CD14-positive monocyte (primary cell): Measurements from ENCODE around the gene CNTNAP5. TPM values are rescaled to one million over a fixed set of nuclear protein-coding genes. Genes with fewer than 3 reads are reported as not detected.

Source experiments
- DNase-seq, 3 donors: peaks; one replicate each; pipeline ENCODE4 v3.0.0-alpha.2; 2011 to 2022
- H2AFZ ChIP-seq: 2 replicates; pipeline ENCODE4 v1.6.0; 2012; ENCODE audit warnings: mild to moderate bottlenecking, low read depth, low read length, inconsistent platforms; ENCODE audit not compliant: insufficient read depth, poor library complexity, severe bottlenecking
- H3K27ac ChIP-seq, 2 donors: 1 replicate in 1 of 2; 2 replicates in 1 of 2; pipeline ENCODE4 v1.5.1; 2012 to 2013; ENCODE audit warnings: low read length in 2 of 2, control low read depth in 1 of 2, inconsistent platforms in 1 of 2, low read depth in 1 of 2, mild to moderate bottlenecking in 1 of 2
- H3K27me3 ChIP-seq, 2 donors: one replicate each; pipeline versions ENCODE4 v1.6.0 to v1.6.1; 2011 to 2013; ENCODE audit warnings: low read length in 2 of 2; ENCODE audit not compliant: control insufficient read depth in 2 of 2, insufficient read depth in 2 of 2
- H3K36me3 ChIP-seq, 2 donors: replicated peaks in 1 of 2; 1 replicate in 1 of 2; 2 replicates in 1 of 2; pipeline versions ENCODE4 v1.5.1 to v1.6.1; 2012 to 2013; ENCODE audit warnings: low read length in 2 of 2, control low read depth in 1 of 2, inconsistent platforms in 1 of 2, mild to moderate bottlenecking in 1 of 2; ENCODE audit not compliant: insufficient read depth in 2 of 2, control insufficient read depth in 1 of 2
- H3K4me1 ChIP-seq, 2 donors: 1 replicate in 1 of 2; 2 replicates in 1 of 2; pipeline versions ENCODE4 v1.5.1 to v1.6.1; 2012 to 2013; ENCODE audit warnings: low read length in 2 of 2, control low read depth in 1 of 2, inconsistent platforms in 1 of 2, mild to moderate bottlenecking in 1 of 2, moderate library complexity in 1 of 2; ENCODE audit not compliant: insufficient read depth in 2 of 2, control insufficient read depth in 1 of 2
- H3K4me2 ChIP-seq: replicated peaks from 2 replicates; pipeline ENCODE3; 2012; ENCODE audit warnings: low read length, moderate library complexity, mild to moderate bottlenecking; ENCODE audit not compliant: poor library complexity, severe bottlenecking; ENCODE audit errors: extremely low read depth
- H3K4me3 ChIP-seq, 3 experiments: fragments of 200-600 bp in 1 of 3; sonication (generic) in 1 of 3; replicated peaks in 1 of 3; 1 replicate in 2 of 3; 2 replicates in 1 of 3; pipeline ENCODE4 v1.5.1; 2011 to 2013; ENCODE audit warnings: low read length in 3 of 3, mild to moderate bottlenecking in 3 of 3, control low read depth in 2 of 3, low read depth in 2 of 3, inconsistent platforms in 1 of 3, moderate library complexity in 1 of 3
- H3K79me2 ChIP-seq: 2 replicates; pipeline ENCODE4 v1.6.0; 2012; ENCODE audit warnings: mild to moderate bottlenecking, control low read depth, inconsistent platforms, low read length, moderate library complexity; ENCODE audit not compliant: insufficient read depth
- H3K9ac ChIP-seq: 2 replicates; pipeline ENCODE4 v1.6.0; 2017; ENCODE audit warnings: low read length, mild to moderate bottlenecking; ENCODE audit not compliant: insufficient read depth, poor library complexity, severe bottlenecking
- H3K9me3 ChIP-seq, 2 donors: replicated peaks in 1 of 2; 1 replicate in 1 of 2; 2 replicates in 1 of 2; pipeline versions ENCODE4 v1.5.1 to v1.6.1; 2012 to 2013; ENCODE audit warnings: low read length in 2 of 2, control low read depth in 1 of 2; ENCODE audit not compliant: control insufficient read depth in 1 of 2, insufficient read depth in 1 of 2
- H4K20me1 ChIP-seq: 2 replicates; pipeline ENCODE4 v1.6.0; 2012; ENCODE audit warnings: mild to moderate bottlenecking, low read length, control low read depth, moderate library complexity; ENCODE audit not compliant: insufficient read depth
- H3K27ac Mint-ChIP-seq, 7 donors: one replicate each; pipeline ENCODE4 v1.8.0; 2020; ENCODE audit warnings: mild to moderate bottlenecking in 7 of 7, mixed read lengths in 7 of 7, moderate library complexity in 6 of 7, inconsistent platforms in 2 of 7
- H3K27me3 Mint-ChIP-seq, 3 donors: one replicate each; pipeline ENCODE4 v1.8.0; 2021 to 2022; ENCODE audit warnings: low read depth in 3 of 3, mild to moderate bottlenecking in 3 of 3, mixed read lengths in 3 of 3, moderate library complexity in 3 of 3, inconsistent platforms in 1 of 3
- H3K36me3 Mint-ChIP-seq, 2 donors: one replicate each; pipeline ENCODE4 v1.8.0; 2020; ENCODE audit warnings: mixed read lengths in 2 of 2, inconsistent platforms in 1 of 2, mild to moderate bottlenecking in 1 of 2
- H3K4me1 Mint-ChIP-seq: one replicate; pipeline ENCODE4 v1.8.0; 2020; ENCODE audit warnings: mild to moderate bottlenecking, mixed read lengths
- H3K4me3 Mint-ChIP-seq, 2 donors: one replicate each; pipeline ENCODE4 v1.8.0; 2020; ENCODE audit warnings: mild to moderate bottlenecking in 2 of 2, mixed read lengths in 2 of 2, moderate library complexity in 1 of 2
- H3K9me3 Mint-ChIP-seq, 7 donors: one replicate each; pipeline ENCODE4 v1.8.0; 2020 to 2022; ENCODE audit warnings: mixed read lengths in 7 of 7, mild to moderate bottlenecking in 6 of 7, moderate library complexity in 6 of 7, inconsistent platforms in 2 of 7
- WGBS: methylation state at CpG from one replicate; pipeline ENCODE4 v1.1.5; 2013; ENCODE audit warnings: missing lambda C conversion rate; ENCODE audit not compliant: insufficient coverage; 5-methylcytosine and 5-hydroxymethylcytosine counted together
- intact Hi-C, 2 donors: fragments of 100-400 bp; cut with micrococcal nuclease; formaldehyde crosslinking; loops; one replicate each; pipeline versions ENCODE4 v1.15.0 to v1.15.1; 2023
- polyA plus RNA-seq, 3 donors: library from polyadenylated mRNA; depleted of rRNA in 1 of 3; unstranded in 2 of 3; stranded (reverse) in 1 of 3; fragments of 300-500 nt in 2 of 3; fragments of >200 nt in 1 of 3; fragmentation: Illumina TruSeq in 2 of 3; gene quantifications; 1 replicate in 2 of 3; 2 replicates in 1 of 3; pipeline ENCODE4 v1.2.3, GENCODE V29; 2012 to 2021
- TF ChIP-seq, protein P1 (sequence below): fragments of 200-600 bp; IDR thresholded peaks from one replicate; pipeline ENCODE4 v1.8.0; 2022; ENCODE audit warnings: antibody characterized with exemption, mild to moderate bottlenecking

CNTNAP5 gene
- polyA plus RNA-seq, 3 donors = not detected

DNA sequence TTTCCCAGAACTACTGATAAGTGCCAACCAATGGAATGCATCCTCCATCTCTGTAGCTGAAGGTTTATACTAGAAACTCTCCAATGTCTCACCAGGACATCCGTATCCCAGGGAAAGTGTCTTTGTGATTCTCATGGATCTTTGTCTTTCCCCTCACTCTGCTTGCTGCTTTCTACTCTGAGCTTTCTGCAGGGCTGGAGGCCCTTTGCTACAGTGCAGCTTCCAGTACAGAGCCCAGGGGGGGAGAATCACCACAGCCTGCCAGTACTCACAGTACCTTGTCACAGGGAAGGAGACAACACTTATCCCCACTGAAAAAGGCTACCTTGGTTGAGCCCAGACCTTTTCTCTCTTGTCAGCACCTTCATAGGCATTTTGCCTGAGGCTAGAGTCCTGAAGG is 627.0 kb downstream of the CNTNAP5 start:
- no peak overlapping the region for H3K9ac ChIP-seq
- no peak for DNase-seq
- no peaks in the 10 kb centered on the region for H4K20me1 ChIP-seq
- H3K9me3 Mint-ChIP-seq = peaks cover 2 to 20% (median 5%) of the 10 kb centered on the region in 7 donors
- H2AFZ ChIP-seq = no peak overlapping the region
- H3K4me1 Mint-ChIP-seq = no peaks in the 10 kb centered on the region
- H3K79me2 ChIP-seq = no peaks in the 10 kb centered on the region
- peaks cover 0 to 11% of the 10 kb centered on the region in 2 donors for H3K9me3 ChIP-seq
- H3K27me3 Mint-ChIP-seq = peaks cover 0 to 5% (median 2%) of the 10 kb centered on the region in 3 donors
- intact Hi-C loops = no loop called here
- H3K27ac ChIP-seq = no peak overlapping the region
- H3K4me3 ChIP-seq = no peak overlapping the region
- H3K4me1 ChIP-seq = no peaks in the 10 kb centered on the region
- H3K27ac Mint-ChIP-seq = no peak overlapping the region
- H3K4me2 ChIP-seq = no peak overlapping the region
- H3K36me3 Mint-ChIP-seq = no peaks in the 10 kb centered on the region
- no peak overlapping the region for H3K4me3 Mint-ChIP-seq
- H3K36me3 ChIP-seq = no peaks in the 10 kb centered on the region
- TF ChIP-seq, protein P1, sequence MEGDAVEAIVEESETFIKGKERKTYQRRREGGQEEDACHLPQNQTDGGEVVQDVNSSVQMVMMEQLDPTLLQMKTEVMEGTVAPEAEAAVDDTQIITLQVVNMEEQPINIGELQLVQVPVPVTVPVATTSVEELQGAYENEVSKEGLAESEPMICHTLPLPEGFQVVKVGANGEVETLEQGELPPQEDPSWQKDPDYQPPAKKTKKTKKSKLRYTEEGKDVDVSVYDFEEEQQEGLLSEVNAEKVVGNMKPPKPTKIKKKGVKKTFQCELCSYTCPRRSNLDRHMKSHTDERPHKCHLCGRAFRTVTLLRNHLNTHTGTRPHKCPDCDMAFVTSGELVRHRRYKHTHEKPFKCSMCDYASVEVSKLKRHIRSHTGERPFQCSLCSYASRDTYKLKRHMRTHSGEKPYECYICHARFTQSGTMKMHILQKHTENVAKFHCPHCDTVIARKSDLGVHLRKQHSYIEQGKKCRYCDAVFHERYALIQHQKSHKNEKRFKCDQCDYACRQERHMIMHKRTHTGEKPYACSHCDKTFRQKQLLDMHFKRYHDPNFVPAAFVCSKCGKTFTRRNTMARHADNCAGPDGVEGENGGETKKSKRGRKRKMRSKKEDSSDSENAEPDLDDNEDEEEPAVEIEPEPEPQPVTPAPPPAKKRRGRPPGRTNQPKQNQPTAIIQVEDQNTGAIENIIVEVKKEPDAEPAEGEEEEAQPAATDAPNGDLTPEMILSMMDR = no peak
- 86% methylated on average over 1 of the region's 1 CpG for WGBS
- H3K27me3 ChIP-seq = no peaks in the 10 kb centered on the region

DNA sequence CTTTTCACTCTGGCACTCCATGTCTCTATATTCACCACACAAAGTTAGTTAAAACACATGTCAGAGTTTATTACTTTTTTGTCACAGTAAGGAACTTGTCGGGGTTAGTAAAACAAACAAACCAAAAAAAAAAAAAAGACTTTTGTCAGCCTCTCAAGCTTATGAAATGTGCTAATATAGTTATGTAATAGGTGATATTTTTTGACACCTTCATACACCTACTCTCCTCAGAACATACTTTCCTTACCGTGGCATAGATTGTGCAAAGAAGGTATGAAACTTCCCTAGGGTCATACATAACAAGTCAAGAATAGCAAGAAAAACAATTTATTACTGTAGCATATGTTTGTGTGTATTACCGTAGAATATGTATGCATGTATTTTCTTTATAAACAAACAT is 633.3 kb downstream of the CNTNAP5 start:
- intact Hi-C loops = no loop called here
- H3K4me1 Mint-ChIP-seq = no peaks in the 10 kb centered on the region
- no peaks in the 10 kb centered on the region for H3K9me3 ChIP-seq
- no peak for DNase-seq
- no peaks in the 10 kb centered on the region for H3K4me1 ChIP-seq
- no peaks in the 10 kb centered on the region for H3K27me3 ChIP-seq
- no peaks in the 10 kb centered on the region for H3K27me3 Mint-ChIP-seq
- TF ChIP-seq, protein P1 = no peak
- H3K27ac Mint-ChIP-seq = no peak overlapping the region
- H3K4me3 Mint-ChIP-seq = no peak overlapping the region
- H3K79me2 ChIP-seq = no peaks in the 10 kb centered on the region
- no peak overlapping the region for H3K27ac ChIP-seq
- H3K36me3 ChIP-seq = no peaks in the 10 kb centered on the region
- H3K36me3 Mint-ChIP-seq = no peaks in the 10 kb centered on the region
- no CpG with 5 or more reads among the region's 3 CpGs for WGBS
- H3K9me3 Mint-ChIP-seq = peaks cover 0 to 6% (median 2%) of the 10 kb centered on the region in 7 donors
- no peak overlapping the region for H3K4me2 ChIP-seq
- H3K9ac ChIP-seq = no peak overlapping the region
- no peaks in the 10 kb centered on the region for H4K20me1 ChIP-seq
- no peak overlapping the region for H3K4me3 ChIP-seq
- no peak overlapping the region for H2AFZ ChIP-seq
